ENCODE results near the gene ACADM. TPM values are rescaled to one million over a fixed set of nuclear protein-coding genes. Genes with fewer than 3 reads are reported as not detected.
"Not testable (repeated sequence)": the region's sequence is repeated elsewhere in the genome, so short reads cannot be mapped to it uniquely, and the experiment has no call there.

ACADM gene
- total RNA-seq, 2 donors from 2014 or later: 12.1 to 12.3 TPM

GRCh38 chr1:75758543-75758942, 34.0 kb downstream of the ACADM start:
- not testable (repeated sequence) for ATAC-seq; DNase-seq; H3K4me1 Mint-ChIP-seq; H3K27me3 Mint-ChIP-seq; H3K4me3 Mint-ChIP-seq; H3K27ac Mint-ChIP-seq; H3K36me3 Mint-ChIP-seq (ENCODE audit: low read depth); H3K9me3 ChIP-seq (ENCODE audit: control insufficient read depth, low read length, poor library complexity, severe bottlenecking)

GRCh38 chr1:75764057-75764655, 39.6 kb downstream of the ACADM start:
- Mint-ChIP-seq H3K4me3 (no peak overlapping the region), H3K36me3 (ENCODE audit: low read depth) (peaks cover 3% of the 10 kb centered on the region), H3K4me1 (peaks cover 2% of the 10 kb centered on the region), H3K27ac (no peak overlapping the region), H3K27me3 (no peaks in the 10 kb centered on the region)
- no peaks in the 10 kb centered on the region for H3K9me3 ChIP-seq (ENCODE audit: control insufficient read depth, low read length, poor library complexity, severe bottlenecking)
- no peak for ATAC-seq
- no peak for DNase-seq

- peaks cover 2% of the 10 kb centered on the region for H3K4me1 Mint-ChIP-seq
- no peak for ATAC-seq
- no peak overlapping the region for H3K4me3 Mint-ChIP-seq
- no peaks in the 10 kb centered on the region for H3K27me3 Mint-ChIP-seq
- DNase-seq: no peak
- H3K9me3 ChIP-seq (ENCODE audit: control insufficient read depth, low read length, poor library complexity, severe bottlenecking): no peaks in the 10 kb centered on the region
- no peak overlapping the region for H3K27ac Mint-ChIP-seq
- H3K36me3 Mint-ChIP-seq (ENCODE audit: low read depth): peaks cover 3% of the 10 kb centered on the region
Observed at GRCh38 chr1:75765697-75766355, 41.3 kb downstream of the ACADM start.

- no peak for DNase-seq
- Mint-ChIP-seq H3K36me3 (ENCODE audit: low read depth) (no peaks in the 10 kb centered on the region), H3K4me3 (no peak overlapping the region), H3K27ac (no peak overlapping the region), H3K4me1 (peaks cover 2% of the 10 kb centered on the region), H3K27me3 (no peaks in the 10 kb centered on the region)
- H3K9me3 ChIP-seq (ENCODE audit: control insufficient read depth, low read length, poor library complexity, severe bottlenecking): no peaks in the 10 kb centered on the region
- ATAC-seq: no peak
Observed at GRCh38 chr1:75768016-75768415, 43.5 kb downstream of the ACADM start.

GRCh38 chr1:75770761-75771160, 46.3 kb downstream of the ACADM start:
- H3K4me1 Mint-ChIP-seq: peaks cover 3% of the 10 kb centered on the region
- H3K27ac Mint-ChIP-seq: no peak overlapping the region
- DNase-seq (no peak), ATAC-seq (no peak)
- no peaks in the 10 kb centered on the region for H3K27me3 Mint-ChIP-seq
- no peaks in the 10 kb centered on the region for H3K9me3 ChIP-seq (ENCODE audit: control insufficient read depth, low read length, poor library complexity, severe bottlenecking)
- H3K36me3 Mint-ChIP-seq (ENCODE audit: low read depth): no peaks in the 10 kb centered on the region
- no peak overlapping the region for H3K4me3 Mint-ChIP-seq

GRCh38 chr1:75771978-75772377, 47.5 kb downstream of the ACADM start:
- Mint-ChIP-seq H3K27ac (no peak overlapping the region), H3K36me3 (ENCODE audit: low read depth) (no peaks in the 10 kb centered on the region), H3K4me1 (peaks cover 3% of the 10 kb centered on the region), H3K4me3 (no peak overlapping the region), H3K27me3 (no peaks in the 10 kb centered on the region)
- no peak for DNase-seq
- ATAC-seq: no peak
- H3K9me3 ChIP-seq (ENCODE audit: control insufficient read depth, low read length, poor library complexity, severe bottlenecking): no peaks in the 10 kb centered on the region

- H3K9me3 ChIP-seq (ENCODE audit: control insufficient read depth, low read length, poor library complexity, severe bottlenecking); DNase-seq; H3K4me3 Mint-ChIP-seq; H3K4me1 Mint-ChIP-seq; H3K27ac Mint-ChIP-seq; ATAC-seq; H3K27me3 Mint-ChIP-seq; H3K36me3 Mint-ChIP-seq (ENCODE audit: low read depth): not testable (repeated sequence)
Observed at GRCh38 chr1:75777812-75778211, 53.3 kb downstream of the ACADM start.

GRCh38 chr1:75778694-75779093, 54.2 kb downstream of the ACADM start:
- H3K4me1 Mint-ChIP-seq; H3K36me3 Mint-ChIP-seq (ENCODE audit: low read depth); DNase-seq; ATAC-seq; H3K9me3 ChIP-seq (ENCODE audit: control insufficient read depth, low read length, poor library complexity, severe bottlenecking); H3K27ac Mint-ChIP-seq; H3K4me3 Mint-ChIP-seq; H3K27me3 Mint-ChIP-seq: not testable (repeated sequence)

GRCh38 chr1:75780183-75780582, 55.7 kb downstream of the ACADM start:
- not testable (repeated sequence) for ATAC-seq; H3K27me3 Mint-ChIP-seq; H3K4me3 Mint-ChIP-seq; H3K27ac Mint-ChIP-seq; H3K4me1 Mint-ChIP-seq; H3K9me3 ChIP-seq (ENCODE audit: control insufficient read depth, low read length, poor library complexity, severe bottlenecking); DNase-seq; H3K36me3 Mint-ChIP-seq (ENCODE audit: low read depth)

GRCh38 chr1:75783920-75784319, 59.4 kb downstream of the ACADM start:
- H3K27me3 Mint-ChIP-seq; ATAC-seq; H3K4me3 Mint-ChIP-seq; H3K27ac Mint-ChIP-seq; DNase-seq; H3K9me3 ChIP-seq (ENCODE audit: control insufficient read depth, low read length, poor library complexity, severe bottlenecking); H3K36me3 Mint-ChIP-seq (ENCODE audit: low read depth): not testable (repeated sequence)
- peaks cover 23% of the 10 kb centered on the region for H3K4me1 Mint-ChIP-seq

- H3K27ac Mint-ChIP-seq: peak overlapping the region; percentile 98
- ATAC-seq: peak; percentile 0
- no peaks in the 10 kb centered on the region for H3K27me3 Mint-ChIP-seq
- no peaks in the 10 kb centered on the region for H3K9me3 ChIP-seq (ENCODE audit: control insufficient read depth, low read length, poor library complexity, severe bottlenecking)
- no peak for DNase-seq
- peaks cover 32% of the 10 kb centered on the region for H3K4me1 Mint-ChIP-seq
- peaks cover 1% of the 10 kb centered on the region for H3K36me3 Mint-ChIP-seq (ENCODE audit: low read depth)
- H3K4me3 Mint-ChIP-seq: peak overlapping the region; percentile 96
Observed at GRCh38 chr1:75785320-75785982, 60.9 kb downstream of the ACADM start.

GRCh38 chr1:75785983-75786853, 61.7 kb downstream of the ACADM start, which contains the start of gene RABGGTB:
RABGGTB (plus strand) TSS chr1:75786256; CDS start chr1:75786272, 16 bp downstream.
- Mint-ChIP-seq H3K4me3 (peak within 1 kb of the TSS; percentile 96), H3K4me1 (peaks cover 37% of the 10 kb centered on the region), H3K36me3 (ENCODE audit: low read depth) (peaks cover 5% of the 10 kb centered on the region), H3K27ac (peak within 1 kb of the TSS; percentile 98), H3K27me3 (no peaks in the 10 kb centered on the region)
- H3K9me3 ChIP-seq (ENCODE audit: control insufficient read depth, low read length, poor library complexity, severe bottlenecking): no peaks in the 10 kb centered on the region
- peak; percentile 80 to 94 (median 87) for DNase-seq
- ATAC-seq: peak; percentile 96

Data from T-helper 17 cell (primary cell).